Ramos (cell line): ENCODE data around the gene CFD.
"Not testable (repeated sequence)": the region's sequence is repeated elsewhere in the genome, so short reads cannot be mapped to it uniquely, and the experiment has no call there.

Experiments used
- in situ Hi-C: fragments of 300-500 bp; cut with MboI; formaldehyde crosslinking; loops from one replicate; pipeline ENCODE4 v1.14.3; 2022; ENCODE audit warnings: low sequenced_read_pairs; ENCODE audit not compliant: unreplicated experiment

CFD gene

GRCh38 chr19:883661-884211 is 24.3 kb downstream of the CFD start:
- in situ Hi-C loops = no loop called here

- in situ Hi-C loops = no loop called here
Observed at GRCh38 chr19:884420-885211, 25.2 kb downstream of the CFD start.

- in situ Hi-C loops = no loop called here
Observed at GRCh38 chr19:885536-886224, 26.2 kb downstream of the CFD start.

- in situ Hi-C loops = no loop called here
Observed at GRCh38 chr19:887072-887471, 27.6 kb downstream of the CFD start.

- in situ Hi-C loops = no loop called here
Observed at GRCh38 chr19:887599-887998, 28.1 kb downstream of the CFD start.

GRCh38 chr19:888581-889385 is 29.3 kb downstream of the CFD start:
- in situ Hi-C loops = no loop called here

GRCh38 chr19:889662-890295 is 30.3 kb downstream of the CFD start:
- in situ Hi-C loops = no loop called here

- in situ Hi-C loops = no loop called here
Observed at GRCh38 chr19:890831-891230, 31.4 kb downstream of the CFD start.

- in situ Hi-C loops = not testable (repeated sequence)
Observed at GRCh38 chr19:891421-892200, 32.1 kb downstream of the CFD start.

GRCh38 chr19:892243-892893 is 32.9 kb downstream of the CFD start:
- in situ Hi-C loops = no loop called here

GRCh38 chr19:892894-893689 is 33.6 kb downstream of the CFD start, which contains the start of the genes MED16 and RNU6-9:
Gene MED16 (minus strand): TSS chr19:893187. CDS start chr19:891131, 2,056 bp downstream.
Gene RNU6-9 (plus strand): TSS chr19:893484.
- in situ Hi-C loops = no loop called here

GRCh38 chr19:896434-896833 is 37.0 kb downstream of the CFD start:
- in situ Hi-C loops = no loop called here

GRCh38 chr19:896999-897398 is 37.5 kb downstream of the CFD start:
- in situ Hi-C loops = no loop called here

GRCh38 chr19:897442-898039 is 38.1 kb downstream of the CFD start:
- in situ Hi-C loops = no loop called here

- in situ Hi-C loops = no loop called here
Observed at GRCh38 chr19:898663-899062, 39.2 kb downstream of the CFD start.

- in situ Hi-C loops = no loop called here
Observed at GRCh38 chr19:899336-900042, 40.0 kb downstream of the CFD start.

GRCh38 chr19:900043-900301 is 40.5 kb downstream of the CFD start:
- in situ Hi-C loops = no loop called here
